ENCODE measurements around the gene NSUN5. TPM values are rescaled to one million over a fixed set of nuclear protein-coding genes. Genes with fewer than 3 reads are reported as not detected.

The NSUN5 gene
- total and polyA plus RNA-seq, 2 experiments from 2014 or later = 65.6 to 73.4 TPM

- H3K4me1 Mint-ChIP-seq = peaks cover 19% of the 10 kb centered on the region
- H3K4me2 ChIP-seq = no peak overlapping the region
- TF ChIP-seq EZH2phosphoT487 (IDR thresholded peaks at IDR 0.05; ENCODE audit: unreplicated experiment) (no peak), JUNB (IDR thresholded peaks at IDR 0.05; ENCODE audit: unreplicated experiment) (no peak), STAT1 (IDR thresholded peaks at IDR 0.05; ENCODE audit: unreplicated experiment) (no peak), REST (IDR thresholded peaks at IDR 0.05; ENCODE audit: unreplicated experiment) (no peak), ETS1 (IDR thresholded peaks at IDR 0.05) (no peak), NANOG (IDR thresholded peaks at IDR 0.05; ENCODE audit: borderline replicate concordance) (no peak), ZNF331 (CRISPR knock-in tag; IDR thresholded peaks at IDR 0.05; ENCODE audit: low read depth) (no peak), EZH2 (IDR thresholded peaks at IDR 0.05; ENCODE audit: low read depth, unreplicated experiment) (no peak), POLR2AphosphoS5 (IDR thresholded peaks at IDR 0.05; ENCODE audit: low read depth) (no peak), CREB1 (CRISPR knock-in tag; IDR thresholded peaks at IDR 0.05; ENCODE audit: low read depth) (no peak), ZNF114 (CRISPR knock-in tag; IDR thresholded peaks at IDR 0.05) (no peak), ZNF462 (CRISPR knock-in tag; IDR thresholded peaks at IDR 0.05) (no peak)
- TF ChIP-seq, protein P1, sequence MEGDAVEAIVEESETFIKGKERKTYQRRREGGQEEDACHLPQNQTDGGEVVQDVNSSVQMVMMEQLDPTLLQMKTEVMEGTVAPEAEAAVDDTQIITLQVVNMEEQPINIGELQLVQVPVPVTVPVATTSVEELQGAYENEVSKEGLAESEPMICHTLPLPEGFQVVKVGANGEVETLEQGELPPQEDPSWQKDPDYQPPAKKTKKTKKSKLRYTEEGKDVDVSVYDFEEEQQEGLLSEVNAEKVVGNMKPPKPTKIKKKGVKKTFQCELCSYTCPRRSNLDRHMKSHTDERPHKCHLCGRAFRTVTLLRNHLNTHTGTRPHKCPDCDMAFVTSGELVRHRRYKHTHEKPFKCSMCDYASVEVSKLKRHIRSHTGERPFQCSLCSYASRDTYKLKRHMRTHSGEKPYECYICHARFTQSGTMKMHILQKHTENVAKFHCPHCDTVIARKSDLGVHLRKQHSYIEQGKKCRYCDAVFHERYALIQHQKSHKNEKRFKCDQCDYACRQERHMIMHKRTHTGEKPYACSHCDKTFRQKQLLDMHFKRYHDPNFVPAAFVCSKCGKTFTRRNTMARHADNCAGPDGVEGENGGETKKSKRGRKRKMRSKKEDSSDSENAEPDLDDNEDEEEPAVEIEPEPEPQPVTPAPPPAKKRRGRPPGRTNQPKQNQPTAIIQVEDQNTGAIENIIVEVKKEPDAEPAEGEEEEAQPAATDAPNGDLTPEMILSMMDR (conservative IDR thresholded peaks at IDR 0.05; ENCODE audit: low read depth in 2 of 2) = no peak
- ATAC-seq (no peak), DNase-seq (ENCODE audit: low spot score) (no peak)
- H3K36me3 ChIP-seq (ENCODE audit: insufficient read depth) = no peaks in the 10 kb centered on the region
- no peak overlapping the region for H2AFZ ChIP-seq
- H3K9me2 ChIP-seq (ENCODE audit: insufficient read depth) = no peaks in the 10 kb centered on the region
- H3K79me2 ChIP-seq (replicated peaks; ENCODE audit: insufficient read depth) = no peaks in the 10 kb centered on the region
- H3K27me3 ChIP-seq (ENCODE audit: insufficient read depth) = no peaks in the 10 kb centered on the region
- H3K27ac Mint-ChIP-seq = no peak overlapping the region
- no peak overlapping the region for H3K4me3 Mint-ChIP-seq
- H3K36me3 Mint-ChIP-seq (ENCODE audit: low read depth) = no peaks in the 10 kb centered on the region
- H3K4me3 ChIP-seq = no peak overlapping the region
- H4K20me1 ChIP-seq (replicated peaks; ENCODE audit: insufficient read depth) = no peaks in the 10 kb centered on the region
- peaks cover 12% of the 10 kb centered on the region for H3K27me3 Mint-ChIP-seq (ENCODE audit: insufficient read depth, low read depth, poor library complexity)
- H3F3A ChIP-seq (replicated peaks; ENCODE audit: low read depth) = no peaks in the 10 kb centered on the region
- H3K27ac ChIP-seq (ENCODE audit: low read depth) = no peak overlapping the region
- no peaks in the 10 kb centered on the region for H3K9me3 Mint-ChIP-seq
- H3K4me1 ChIP-seq (ENCODE audit: insufficient read depth) = 0 out of 2 replicates have a peak, but pooled peaks cover 5% of the 10 kb centered on the region
Observed at GRCh38 chr7:73328696-73329095, 20.1 kb upstream of the NSUN5 start.

Measured in GM23338 (cell line).